ENCODE results near the gene HOMER1.
"Not testable (repeated sequence)": the region's sequence is repeated elsewhere in the genome, so short reads cannot be mapped to it uniquely, and the experiment has no call there.

Gene HOMER1

DNA sequence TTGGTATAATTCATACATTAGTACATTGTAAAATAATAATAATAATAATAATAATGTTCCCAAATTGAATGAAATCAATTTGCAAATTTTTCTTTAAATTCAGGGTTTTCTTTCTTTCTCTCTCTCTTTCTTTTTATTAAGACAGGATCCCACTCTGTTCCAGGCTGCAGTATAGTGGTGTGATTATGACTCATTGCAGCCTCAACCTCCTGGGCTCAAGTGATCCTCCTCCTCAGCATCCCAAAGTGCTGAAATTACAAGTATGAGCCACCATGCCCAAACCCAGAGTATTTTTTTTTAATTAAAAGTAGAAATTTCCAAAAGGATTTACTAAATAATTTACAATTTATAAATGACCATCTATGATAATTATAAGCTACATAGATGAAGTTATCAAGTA lies 117.7 kb downstream of the HOMER1 start:
- DNase-seq (ENCODE audit: extremely low spot score) = no peak
- ChIA-PET CTCF (no interaction called here), POLR2A (no interaction called here)
- TF ChIP-seq ELF4 (IDR thresholded peaks at IDR 0.05) = no peak
- no peak for TF ChIP-seq NFRKB (IDR thresholded peaks at IDR 0.05)
- no peak for TF ChIP-seq SUZ12 (IDR thresholded peaks at IDR 0.05)
- TF ChIP-seq CTBP1 (IDR thresholded peaks at IDR 0.05; ENCODE audit: borderline replicate concordance) = no peak
- TF ChIP-seq, protein P1, sequence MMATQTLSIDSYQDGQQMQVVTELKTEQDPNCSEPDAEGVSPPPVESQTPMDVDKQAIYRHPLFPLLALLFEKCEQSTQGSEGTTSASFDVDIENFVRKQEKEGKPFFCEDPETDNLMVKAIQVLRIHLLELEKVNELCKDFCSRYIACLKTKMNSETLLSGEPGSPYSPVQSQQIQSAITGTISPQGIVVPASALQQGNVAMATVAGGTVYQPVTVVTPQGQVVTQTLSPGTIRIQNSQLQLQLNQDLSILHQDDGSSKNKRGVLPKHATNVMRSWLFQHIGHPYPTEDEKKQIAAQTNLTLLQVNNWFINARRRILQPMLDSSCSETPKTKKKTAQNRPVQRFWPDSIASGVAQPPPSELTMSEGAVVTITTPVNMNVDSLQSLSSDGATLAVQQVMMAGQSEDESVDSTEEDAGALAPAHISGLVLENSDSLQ (IDR thresholded peaks at IDR 0.05) = no peak
- TF ChIP-seq ARNT (IDR thresholded peaks at IDR 0.05) = no peak
- TF ChIP-seq HDGF (IDR thresholded peaks at IDR 0.05; ENCODE audit: borderline replicate concordance) = no peak
- no peak for TF ChIP-seq FOXK2 (IDR thresholded peaks at IDR 0.05)
- TF ChIP-seq ZNF384 (IDR thresholded peaks at IDR 0.05) = no peak
- TF ChIP-seq FOXA1 (IDR thresholded peaks at IDR 0.05) = no peak
- TF ChIP-seq TARDBP (IDR thresholded peaks at IDR 0.05) = no peak

DNA sequence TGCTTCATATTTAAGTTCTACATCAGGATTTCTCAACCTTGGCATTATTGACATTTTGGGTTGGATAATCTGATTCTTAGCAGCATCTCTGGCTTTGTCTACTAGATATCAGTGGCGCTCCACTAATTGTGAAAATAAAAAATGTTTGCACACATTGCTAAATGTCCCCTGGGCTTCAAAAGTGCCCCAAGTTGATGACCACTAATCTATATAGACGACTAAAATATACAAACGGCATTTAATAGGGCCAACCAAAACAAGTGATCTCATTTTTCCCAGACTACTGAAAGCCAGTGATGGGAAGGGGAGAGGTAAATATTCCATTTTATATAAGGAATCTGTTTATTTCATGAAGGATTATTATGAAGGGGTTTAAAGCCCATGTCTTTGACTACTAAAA lies 118.6 kb downstream of the HOMER1 start:
- no peak for DNase-seq (ENCODE audit: extremely low spot score)
- CTCF ChIA-PET = no interaction called here
- POLR2A ChIA-PET = no interaction called here
- no peak for TF ChIP-seq FOXK2 (IDR thresholded peaks at IDR 0.05)
- no peak for TF ChIP-seq ZNF384 (IDR thresholded peaks at IDR 0.05)
- TF ChIP-seq FOXA1 (IDR thresholded peaks at IDR 0.05) = no peak
- TF ChIP-seq FOXM1 (IDR thresholded peaks at IDR 0.05; ENCODE audit: borderline replicate concordance) = no peak
- TF ChIP-seq BHLHE40 (IDR thresholded peaks at IDR 0.05; ENCODE audit: borderline replicate concordance) = no peak
- no peak for TF ChIP-seq ARNT (IDR thresholded peaks at IDR 0.05)
- TF ChIP-seq HDGF (IDR thresholded peaks at IDR 0.05; ENCODE audit: borderline replicate concordance) = no peak

DNA sequence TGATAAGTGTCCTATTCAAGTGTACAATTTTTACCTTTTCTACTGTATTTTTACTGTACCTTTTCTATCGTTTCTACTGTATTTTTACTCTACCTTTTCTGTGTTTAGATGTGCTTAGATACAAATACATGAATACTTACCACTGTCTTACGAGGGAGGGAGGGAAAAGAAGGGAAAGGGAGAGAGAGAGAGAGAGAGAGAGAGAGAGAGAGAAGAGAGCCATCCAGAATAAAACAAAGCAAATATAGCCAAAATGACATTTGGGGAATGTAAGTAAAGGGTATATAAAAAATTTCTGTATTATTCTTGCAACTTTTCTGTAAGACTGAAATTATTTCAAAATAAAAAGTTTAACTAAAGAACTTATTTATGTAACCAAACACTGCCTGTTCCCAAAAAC lies 121.2 kb downstream of the HOMER1 start:
- POLR2A ChIA-PET = no interaction called here
- CTCF ChIA-PET = interaction anchor here (0.5 to 1.0 kb wide), 2 partner anchors 35 to 370 kb away, joined by 3 read pairs; no protein-coding TSS in a partner anchor
- no peak for TF ChIP-seq ARNT (IDR thresholded peaks at IDR 0.05)
- no peak for TF ChIP-seq LEF1 (IDR thresholded peaks at IDR 0.05; ENCODE audit: borderline replicate concordance)
- TF ChIP-seq TARDBP (IDR thresholded peaks at IDR 0.05) = no peak
- TF ChIP-seq L3MBTL2 (conservative IDR thresholded peaks at IDR 0.05) = no peak

GRCh38 chr5:79386679-79387078 lies 127.3 kb downstream of the HOMER1 start:
- ChIA-PET POLR2A (no interaction called here), CTCF (interaction anchor here (0.6 kb wide), 1 partner anchor 114 kb away, joined by 3 read pairs; no protein-coding TSS in a partner anchor)
- TF ChIP-seq FOXK2 (IDR thresholded peaks at IDR 0.05) (no peak), CTBP1 (IDR thresholded peaks at IDR 0.05; ENCODE audit: borderline replicate concordance) (no peak), FOXM1 (IDR thresholded peaks at IDR 0.05; ENCODE audit: borderline replicate concordance) (no peak), NFRKB (IDR thresholded peaks at IDR 0.05) (no peak), ELF4 (IDR thresholded peaks at IDR 0.05) (no peak), LEF1 (IDR thresholded peaks at IDR 0.05; ENCODE audit: borderline replicate concordance) (no peak), ARNT (IDR thresholded peaks at IDR 0.05) (no peak), FOXA1 (IDR thresholded peaks at IDR 0.05) (no peak), SP1 (IDR thresholded peaks at IDR 0.05) (no peak), TARDBP (IDR thresholded peaks at IDR 0.05) (no peak), L3MBTL2 (conservative IDR thresholded peaks at IDR 0.05) (no peak), BHLHE40 (IDR thresholded peaks at IDR 0.05; ENCODE audit: borderline replicate concordance) (no peak), ZNF384 (IDR thresholded peaks at IDR 0.05) (no peak), SUZ12 (IDR thresholded peaks at IDR 0.05) (no peak)
- TF ChIP-seq, protein P1 (IDR thresholded peaks at IDR 0.05) = no peak
- DNase-seq (ENCODE audit: extremely low spot score) = no peak

More for the DNA sequence above, 121.2 kb downstream of the HOMER1 start:
- no peak for DNase-seq (ENCODE audit: extremely low spot score)

DNA sequence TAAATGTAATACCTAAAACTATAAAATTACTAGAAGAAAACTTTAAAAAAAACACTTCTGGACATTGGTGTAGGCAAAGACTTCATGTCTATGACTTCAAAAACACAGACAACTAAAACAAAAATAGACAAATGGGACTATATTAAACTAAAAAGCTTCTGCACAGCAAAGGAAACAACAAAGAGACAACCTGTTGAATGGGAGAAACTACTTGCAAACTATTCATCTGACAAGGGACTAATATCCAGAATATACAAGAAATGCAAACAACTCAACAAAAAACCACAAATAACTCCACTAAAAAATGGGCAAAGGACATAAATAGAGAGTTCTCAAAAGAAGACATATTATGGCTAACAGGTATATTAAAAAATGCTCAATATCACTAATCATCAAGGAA lies 128.8 kb downstream of the HOMER1 start:
- CTCF ChIA-PET; POLR2A ChIA-PET; DNase-seq (ENCODE audit: extremely low spot score): not testable (repeated sequence)

- ChIA-PET POLR2A (no interaction called here), CTCF (no interaction called here)
- TF ChIP-seq BHLHE40 (IDR thresholded peaks at IDR 0.05; ENCODE audit: borderline replicate concordance) (no peak), FOXK2 (IDR thresholded peaks at IDR 0.05) (no peak)
- DNase-seq (ENCODE audit: extremely low spot score) = no peak
Measured at GRCh38 chr5:79378510-79379186, 135.3 kb downstream of the HOMER1 start.

DNA sequence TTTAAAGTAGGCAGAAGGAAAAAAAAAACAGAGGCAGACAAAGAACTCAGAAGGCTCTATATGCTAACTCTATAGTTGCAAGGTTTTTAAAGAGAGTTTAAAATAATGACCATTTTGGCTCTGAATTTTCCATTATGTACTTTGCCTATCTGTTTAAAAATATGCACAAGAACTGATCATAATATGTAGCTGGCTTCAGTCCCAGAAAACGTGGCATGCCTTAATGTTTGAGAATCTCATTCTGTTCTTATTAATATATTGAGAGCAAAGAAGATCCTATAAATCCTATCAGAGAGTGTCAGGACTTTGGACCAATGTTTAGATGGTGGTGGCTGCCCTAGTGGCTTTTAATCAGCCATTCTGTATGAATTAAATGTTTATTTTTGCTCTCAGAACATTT lies 156.5 kb downstream of the HOMER1 start:
- DNase-seq (ENCODE audit: extremely low spot score) = no peak
- POLR2A ChIA-PET = no interaction called here
- CTCF ChIA-PET = interaction anchor here (0.6 kb wide), 1 partner anchor 82 kb away, joined by 6 read pairs; no protein-coding TSS in a partner anchor
- TF ChIP-seq, protein P1 (IDR thresholded peaks at IDR 0.05) = no peak
- TF ChIP-seq FOXK2 (IDR thresholded peaks at IDR 0.05) (no peak), BHLHE40 (IDR thresholded peaks at IDR 0.05; ENCODE audit: borderline replicate concordance) (no peak), NFRKB (IDR thresholded peaks at IDR 0.05) (no peak), ZNF384 (IDR thresholded peaks at IDR 0.05) (no peak), SP1 (IDR thresholded peaks at IDR 0.05) (no peak), ARNT (IDR thresholded peaks at IDR 0.05) (no peak), SUZ12 (IDR thresholded peaks at IDR 0.05) (no peak), HDGF (IDR thresholded peaks at IDR 0.05; ENCODE audit: borderline replicate concordance) (no peak), CTBP1 (IDR thresholded peaks at IDR 0.05; ENCODE audit: borderline replicate concordance) (no peak), LEF1 (IDR thresholded peaks at IDR 0.05; ENCODE audit: borderline replicate concordance) (no peak), TARDBP (IDR thresholded peaks at IDR 0.05) (no peak), ELF4 (IDR thresholded peaks at IDR 0.05) (no peak)
